ENCODE data around the gene GRK1. TPM values are rescaled to one million over a fixed set of nuclear protein-coding genes. Genes with fewer than 3 reads are reported as not detected.

GRK1 gene
- total RNA-seq, 2 experiments from 2014 or later: not detected

DNA sequence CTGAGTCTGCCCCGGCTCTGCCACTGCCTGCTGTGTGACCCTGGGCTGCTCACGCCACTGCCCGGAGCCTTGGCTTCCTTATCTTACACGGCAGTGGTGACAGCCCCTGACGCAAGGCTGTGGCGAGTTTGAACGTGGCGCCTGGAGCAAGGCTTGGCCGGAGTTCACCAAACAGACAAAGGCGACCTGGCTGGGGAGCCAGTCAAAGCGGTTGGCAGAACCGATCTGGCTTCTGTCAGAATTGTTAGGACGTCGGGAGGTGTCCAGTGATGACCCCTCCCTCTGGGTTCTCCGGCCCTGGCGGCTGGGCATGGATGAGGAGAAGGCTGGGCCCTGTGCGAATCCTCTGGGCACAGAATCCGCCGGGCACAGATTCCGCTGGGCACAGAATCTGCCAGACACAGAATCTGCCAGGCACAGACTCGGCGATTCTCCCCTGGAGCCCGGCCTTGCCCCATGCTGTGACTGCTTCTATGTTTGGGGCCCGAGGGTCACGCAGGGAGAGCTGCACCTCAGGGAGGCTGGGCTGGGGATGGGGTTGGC lies 80.3 kb downstream of the GRK1 start:
- CTCF ChIA-PET: no interaction called here

DNA sequence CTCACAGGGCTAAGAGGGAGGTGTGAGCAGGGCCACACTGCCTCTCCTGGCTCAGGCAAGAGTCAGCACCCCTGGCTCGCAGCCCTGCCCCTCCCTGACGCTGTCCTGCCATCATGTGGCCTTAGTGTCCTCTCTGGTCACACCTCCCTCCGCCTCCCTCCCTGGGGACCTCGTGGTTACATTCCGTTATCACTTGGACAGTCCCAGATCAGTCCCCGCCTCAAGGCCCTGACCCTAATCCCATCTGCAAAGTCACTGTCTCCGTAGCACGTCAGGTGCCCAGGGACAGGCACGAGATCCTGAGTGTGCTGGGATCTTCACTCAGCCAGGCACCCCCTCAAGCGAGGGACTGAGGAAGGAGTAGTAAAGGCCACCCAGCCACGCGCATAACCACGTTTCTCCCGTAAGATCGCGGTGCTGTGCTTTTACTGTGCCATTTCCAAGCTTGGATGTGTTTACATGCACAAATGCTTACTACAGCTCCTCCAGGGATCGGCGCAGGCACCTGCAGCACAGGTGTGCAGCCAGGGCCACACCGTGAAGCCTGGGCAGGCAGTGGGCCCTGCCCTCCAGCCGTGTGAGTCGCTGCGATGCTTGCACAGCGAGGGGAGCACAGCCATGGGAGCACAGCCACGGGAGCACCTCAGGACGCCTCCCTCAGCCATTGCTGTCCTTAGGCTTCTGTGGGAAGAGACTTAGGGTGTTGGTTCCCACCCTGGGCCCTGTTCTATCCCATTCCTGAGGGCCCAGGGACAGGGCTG lies 81.3 kb downstream of the GRK1 start:
- DNase-seq: no peak
- peaks cover 15% of the 10 kb centered on the region for H3K27me3 Mint-ChIP-seq
- H3K9me3 Mint-ChIP-seq: no peaks in the 10 kb centered on the region
- no peaks in the 10 kb centered on the region for H3K4me1 Mint-ChIP-seq (ENCODE audit: low read depth)
- no peak overlapping the region for H3K27ac Mint-ChIP-seq
- intact Hi-C loops (cut with DNase I, micrococcal nuclease): no loop called here
- CTCF ChIA-PET: no interaction called here
- H3K4me3 Mint-ChIP-seq: no peak overlapping the region
- no peak overlapping the region for H3K27ac ChIP-seq (ENCODE audit: low read depth in 1 of 2, low read length in 2 of 2)
- TF ChIP-seq, protein P1, sequence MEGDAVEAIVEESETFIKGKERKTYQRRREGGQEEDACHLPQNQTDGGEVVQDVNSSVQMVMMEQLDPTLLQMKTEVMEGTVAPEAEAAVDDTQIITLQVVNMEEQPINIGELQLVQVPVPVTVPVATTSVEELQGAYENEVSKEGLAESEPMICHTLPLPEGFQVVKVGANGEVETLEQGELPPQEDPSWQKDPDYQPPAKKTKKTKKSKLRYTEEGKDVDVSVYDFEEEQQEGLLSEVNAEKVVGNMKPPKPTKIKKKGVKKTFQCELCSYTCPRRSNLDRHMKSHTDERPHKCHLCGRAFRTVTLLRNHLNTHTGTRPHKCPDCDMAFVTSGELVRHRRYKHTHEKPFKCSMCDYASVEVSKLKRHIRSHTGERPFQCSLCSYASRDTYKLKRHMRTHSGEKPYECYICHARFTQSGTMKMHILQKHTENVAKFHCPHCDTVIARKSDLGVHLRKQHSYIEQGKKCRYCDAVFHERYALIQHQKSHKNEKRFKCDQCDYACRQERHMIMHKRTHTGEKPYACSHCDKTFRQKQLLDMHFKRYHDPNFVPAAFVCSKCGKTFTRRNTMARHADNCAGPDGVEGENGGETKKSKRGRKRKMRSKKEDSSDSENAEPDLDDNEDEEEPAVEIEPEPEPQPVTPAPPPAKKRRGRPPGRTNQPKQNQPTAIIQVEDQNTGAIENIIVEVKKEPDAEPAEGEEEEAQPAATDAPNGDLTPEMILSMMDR (IDR thresholded peaks at IDR 0.05): no peak
- no peaks in the 10 kb centered on the region for H3K36me3 ChIP-seq (ENCODE audit: insufficient read depth, low read length)
- no peaks in the 10 kb centered on the region for H3K9me3 ChIP-seq (ENCODE audit: control insufficient read depth in 1 of 2, insufficient read depth in 1 of 2, low read length in 2 of 2)
- H3K36me3 Mint-ChIP-seq (ENCODE audit: low read depth): no peaks in the 10 kb centered on the region
- POLR2A ChIA-PET: no interaction called here
- ATAC-seq (ENCODE audit: poor library complexity): no peak
- no peaks in the 10 kb centered on the region for H3K4me1 ChIP-seq (ENCODE audit: insufficient read depth, low read length)
- H3K27me3 ChIP-seq (ENCODE audit: control insufficient read depth in 1 of 2, insufficient read depth in 2 of 2, low read length in 2 of 2): peaks cover 1% of the 10 kb centered on the region in 2 experiments
- H3K4me3 ChIP-seq (ENCODE audit: low read length): no peak overlapping the region

More for the DNA sequence above, 80.3 kb downstream of the GRK1 start:
- H3K4me3 ChIP-seq (ENCODE audit: low read length): no peak overlapping the region
- no peak for ATAC-seq (ENCODE audit: poor library complexity)
- H3K27ac ChIP-seq (ENCODE audit: low read depth in 1 of 2, low read length in 2 of 2): no peak overlapping the region
- Mint-ChIP-seq H3K27me3 (peaks cover 20% of the 10 kb centered on the region), H3K4me1 (ENCODE audit: low read depth) (peaks cover 5% of the 10 kb centered on the region), H3K9me3 (no peaks in the 10 kb centered on the region), H3K36me3 (ENCODE audit: low read depth) (no peaks in the 10 kb centered on the region), H3K27ac (no peak overlapping the region), H3K4me3 (no peak overlapping the region)
- TF ChIP-seq, protein P1 (IDR thresholded peaks at IDR 0.05): no peak
- peaks cover 7% of the 10 kb centered on the region for H3K4me1 ChIP-seq (ENCODE audit: insufficient read depth, low read length)
- H3K27me3 ChIP-seq (ENCODE audit: control insufficient read depth in 1 of 2, insufficient read depth in 2 of 2, low read length in 2 of 2): peaks cover 8 to 10% of the 10 kb centered on the region in 2 experiments
- POLR2A ChIA-PET: no interaction called here
- intact Hi-C loops (cut with DNase I, micrococcal nuclease): no loop called here
- no peak for DNase-seq
- H3K9me3 ChIP-seq (ENCODE audit: control insufficient read depth in 1 of 2, insufficient read depth in 1 of 2, low read length in 2 of 2): peaks cover 0 to 5% of the 10 kb centered on the region in 2 experiments
- H3K36me3 ChIP-seq (ENCODE audit: insufficient read depth, low read length): no peaks in the 10 kb centered on the region

DNA sequence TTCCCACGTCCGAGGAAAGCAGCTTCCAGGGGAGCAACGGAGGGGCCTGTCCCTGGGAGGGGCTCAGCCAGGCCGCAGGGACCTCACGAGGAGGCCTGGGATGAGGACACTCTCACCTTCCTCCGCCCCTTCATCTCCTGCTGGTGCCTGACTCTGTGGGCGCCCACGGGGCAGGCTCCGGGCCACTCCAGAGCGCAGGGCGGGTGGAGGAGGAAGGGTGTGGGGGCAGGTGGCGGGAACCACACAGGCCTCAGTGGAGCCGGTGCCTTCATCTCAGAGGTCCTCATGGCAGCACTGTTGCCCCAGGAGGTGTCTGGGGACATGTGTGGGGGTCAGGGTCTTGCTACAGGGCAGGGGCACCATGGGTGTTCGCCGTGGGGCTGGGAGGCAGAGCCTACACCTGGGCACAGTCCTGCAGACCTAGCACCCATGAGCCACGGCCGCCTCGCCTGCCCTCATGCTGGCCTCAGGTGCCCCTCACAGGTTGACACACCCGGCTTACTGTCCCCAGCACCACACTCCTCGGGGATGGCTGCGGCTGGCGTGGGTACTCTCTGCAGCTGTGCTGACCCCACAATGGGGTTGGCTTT lies 81.9 kb downstream of the GRK1 start:
- Mint-ChIP-seq H3K9me3 (no peaks in the 10 kb centered on the region), H3K4me3 (no peak overlapping the region), H3K27ac (no peak overlapping the region), H3K4me1 (ENCODE audit: low read depth) (no peaks in the 10 kb centered on the region), H3K36me3 (ENCODE audit: low read depth) (no peaks in the 10 kb centered on the region), H3K27me3 (peaks cover 15% of the 10 kb centered on the region)
- CTCF ChIA-PET: no interaction called here
- H3K36me3 ChIP-seq (ENCODE audit: insufficient read depth, low read length): no peaks in the 10 kb centered on the region
- no peak for DNase-seq
- H3K4me1 ChIP-seq (ENCODE audit: insufficient read depth, low read length): no peaks in the 10 kb centered on the region
- intact Hi-C loops (cut with DNase I, micrococcal nuclease): no loop called here
- ATAC-seq (ENCODE audit: poor library complexity): no peak
- no peaks in the 10 kb centered on the region for H3K9me3 ChIP-seq (ENCODE audit: control insufficient read depth in 1 of 2, insufficient read depth in 1 of 2, low read length in 2 of 2)
- H3K27me3 ChIP-seq (ENCODE audit: control insufficient read depth in 1 of 2, insufficient read depth in 2 of 2, low read length in 2 of 2): no peaks in the 10 kb centered on the region
- TF ChIP-seq, protein P1 (IDR thresholded peaks at IDR 0.05): no peak
- POLR2A ChIA-PET: no interaction called here
- H3K4me3 ChIP-seq (ENCODE audit: low read length): no peak overlapping the region
- no peak overlapping the region for H3K27ac ChIP-seq (ENCODE audit: low read depth in 1 of 2, low read length in 2 of 2)
